ENCODE measurements around the gene UBD.

The UBD gene

GRCh38 chr6:29537714-29538403 lies 21.7 kb downstream of the UBD start:
- H3K9ac ChIP-seq (ENCODE audit: low read length) = no peak overlapping the region
- H3K18ac ChIP-seq (ENCODE audit: low read depth in 1 of 2, low read length in 2 of 2) = no peak overlapping the region
- no peak overlapping the region for H3K27ac ChIP-seq (ENCODE audit: low read length, poor library complexity, severe bottlenecking)
- no peak overlapping the region for H2BK12ac ChIP-seq (ENCODE audit: low read length in 2 of 2)
- no peak overlapping the region for H2AFZ ChIP-seq (ENCODE audit: low read depth, low read length)
- H2BK15ac ChIP-seq (ENCODE audit: low read depth, poor library complexity, severe bottlenecking) = no peak overlapping the region
- no peak for DNase-seq
- H4K8ac ChIP-seq (ENCODE audit: low read length) = no peak overlapping the region
- no peaks in the 10 kb centered on the region for H3K79me1 ChIP-seq (replicated peaks; ENCODE audit: low read length, poor library complexity, severe bottlenecking)
- no peak overlapping the region for H2AK5ac ChIP-seq (ENCODE audit: low read length, severe bottlenecking)
- H3K14ac ChIP-seq (ENCODE audit: low read length in 2 of 2) = no peak overlapping the region
- no peaks in the 10 kb centered on the region for H3K9me3 ChIP-seq (ENCODE audit: control insufficient read depth, low read length)
- H3K4me1 ChIP-seq (ENCODE audit: control insufficient read depth, insufficient read depth, low read depth, low read length) = peaks cover 2% of the 10 kb centered on the region
- no peak overlapping the region for H2BK5ac ChIP-seq (ENCODE audit: low read depth, low read length, poor library complexity, severe bottlenecking)
- H3K4ac ChIP-seq (ENCODE audit: low read depth in 1 of 2, low read length in 2 of 2) = no peak overlapping the region
- H3K27me3 ChIP-seq (ENCODE audit: control insufficient read depth in 1 of 2, insufficient read depth in 1 of 2, low read length in 2 of 2) = peaks cover 14 to 15% of the 10 kb centered on the region in 2 experiments
- H3K36me3 ChIP-seq (ENCODE audit: control insufficient read depth in 1 of 2, insufficient read depth in 2 of 2, low read depth in 1 of 2, low read length in 2 of 2) = no peaks in the 10 kb centered on the region
- H3K23ac ChIP-seq (ENCODE audit: low read length in 2 of 2) = no peak overlapping the region
- H3K4me2 ChIP-seq (ENCODE audit: low read length, poor library complexity, severe bottlenecking) = no peak overlapping the region
- H3K4me3 ChIP-seq (ENCODE audit: insufficient read depth in 1 of 2, low read depth in 1 of 2, low read length in 2 of 2) = no peak overlapping the region
- no peak overlapping the region for H2BK120ac ChIP-seq (ENCODE audit: low read depth, low read length)
- 63% methylated on average over 4 of the region's 4 CpGs for WGBS
- H4K91ac ChIP-seq (ENCODE audit: low read length) = no peak overlapping the region

- H2AFZ ChIP-seq (ENCODE audit: low read depth, low read length) = peak overlapping the region; percentile 19
- H3K4me2 ChIP-seq (ENCODE audit: low read length, poor library complexity, severe bottlenecking) = no peak overlapping the region
- H2BK5ac ChIP-seq (ENCODE audit: low read depth, low read length, poor library complexity, severe bottlenecking) = no peak overlapping the region
- no peak overlapping the region for H3K18ac ChIP-seq (ENCODE audit: low read depth in 1 of 2, low read length in 2 of 2)
- H3K4ac ChIP-seq (ENCODE audit: low read depth in 1 of 2, low read length in 2 of 2) = no peak overlapping the region
- no peaks in the 10 kb centered on the region for H3K9me3 ChIP-seq (ENCODE audit: control insufficient read depth, low read length)
- no peak for DNase-seq
- no peak overlapping the region for H2BK120ac ChIP-seq (ENCODE audit: low read depth, low read length)
- peaks cover 0 to 7% of the 10 kb centered on the region in 2 experiments for H3K27me3 ChIP-seq (ENCODE audit: control insufficient read depth in 1 of 2, insufficient read depth in 1 of 2, low read length in 2 of 2)
- H4K8ac ChIP-seq (ENCODE audit: low read length) = no peak overlapping the region
- H3K36me3 ChIP-seq (ENCODE audit: control insufficient read depth in 1 of 2, insufficient read depth in 2 of 2, low read depth in 1 of 2, low read length in 2 of 2) = no peaks in the 10 kb centered on the region
- no peaks in the 10 kb centered on the region for H3K4me1 ChIP-seq (ENCODE audit: control insufficient read depth, insufficient read depth, low read depth, low read length)
- no peak overlapping the region for H3K27ac ChIP-seq (ENCODE audit: low read length, poor library complexity, severe bottlenecking)
- 41% methylated on average over 2 of the region's 2 CpGs for WGBS
- H2AK5ac ChIP-seq (ENCODE audit: low read length, severe bottlenecking) = no peak overlapping the region
- H2BK12ac ChIP-seq (ENCODE audit: low read length in 2 of 2) = no peak overlapping the region
- no peak overlapping the region for H3K4me3 ChIP-seq (ENCODE audit: insufficient read depth in 1 of 2, low read depth in 1 of 2, low read length in 2 of 2)
- H3K23ac ChIP-seq (ENCODE audit: low read length in 2 of 2) = no peak overlapping the region
- no peaks in the 10 kb centered on the region for H3K79me1 ChIP-seq (replicated peaks; ENCODE audit: low read length, poor library complexity, severe bottlenecking)
- H3K14ac ChIP-seq (ENCODE audit: low read length in 2 of 2) = no peak overlapping the region
- no peak overlapping the region for H2BK15ac ChIP-seq (ENCODE audit: low read depth, poor library complexity, severe bottlenecking)
- H3K9ac ChIP-seq (ENCODE audit: low read length) = no peak overlapping the region
- no peak overlapping the region for H4K91ac ChIP-seq (ENCODE audit: low read length)
Observed at GRCh38 chr6:29532320-29532951, 27.1 kb downstream of the UBD start.

GRCh38 chr6:29531668-29532067 lies 27.9 kb downstream of the UBD start:
- H3K23ac ChIP-seq (ENCODE audit: low read length in 2 of 2) = no peak overlapping the region
- no peak overlapping the region for H3K4ac ChIP-seq (ENCODE audit: low read depth in 1 of 2, low read length in 2 of 2)
- no peak overlapping the region for H3K18ac ChIP-seq (ENCODE audit: low read depth in 1 of 2, low read length in 2 of 2)
- H3K36me3 ChIP-seq (ENCODE audit: control insufficient read depth in 1 of 2, insufficient read depth in 2 of 2, low read depth in 1 of 2, low read length in 2 of 2) = no peaks in the 10 kb centered on the region
- no peak overlapping the region for H3K4me3 ChIP-seq (ENCODE audit: insufficient read depth in 1 of 2, low read depth in 1 of 2, low read length in 2 of 2)
- H3K4me1 ChIP-seq (ENCODE audit: control insufficient read depth, insufficient read depth, low read depth, low read length) = no peaks in the 10 kb centered on the region
- H2BK12ac ChIP-seq (ENCODE audit: low read length in 2 of 2) = no peak overlapping the region
- H2AFZ ChIP-seq (ENCODE audit: low read depth, low read length) = no peak overlapping the region
- no peak overlapping the region for H2BK5ac ChIP-seq (ENCODE audit: low read depth, low read length, poor library complexity, severe bottlenecking)
- H2BK15ac ChIP-seq (ENCODE audit: low read depth, poor library complexity, severe bottlenecking) = no peak overlapping the region
- no peaks in the 10 kb centered on the region for H3K79me1 ChIP-seq (replicated peaks; ENCODE audit: low read length, poor library complexity, severe bottlenecking)
- H3K27ac ChIP-seq (ENCODE audit: low read length, poor library complexity, severe bottlenecking) = no peak overlapping the region
- H3K27me3 ChIP-seq (ENCODE audit: control insufficient read depth in 1 of 2, insufficient read depth in 1 of 2, low read length in 2 of 2) = peaks cover 0 to 7% of the 10 kb centered on the region in 2 experiments
- DNase-seq = no peak
- no peak overlapping the region for H3K4me2 ChIP-seq (ENCODE audit: low read length, poor library complexity, severe bottlenecking)
- no peak overlapping the region for H3K14ac ChIP-seq (ENCODE audit: low read length in 2 of 2)
- H3K9ac ChIP-seq (ENCODE audit: low read length) = no peak overlapping the region
- H2BK120ac ChIP-seq (ENCODE audit: low read depth, low read length) = no peak overlapping the region
- no peaks in the 10 kb centered on the region for H3K9me3 ChIP-seq (ENCODE audit: control insufficient read depth, low read length)
- 52% methylated on average over 3 of the region's 3 CpGs for WGBS
- H4K91ac ChIP-seq (ENCODE audit: low read length) = no peak overlapping the region
- H2AK5ac ChIP-seq (ENCODE audit: low read length, severe bottlenecking) = no peak overlapping the region
- no peak overlapping the region for H4K8ac ChIP-seq (ENCODE audit: low read length)

- H3K4me3 ChIP-seq (ENCODE audit: insufficient read depth in 1 of 2, low read depth in 1 of 2, low read length in 2 of 2) = no peak overlapping the region
- H2AK5ac ChIP-seq (ENCODE audit: low read length, severe bottlenecking) = no peak overlapping the region
- no peaks in the 10 kb centered on the region for H3K79me1 ChIP-seq (replicated peaks; ENCODE audit: low read length, poor library complexity, severe bottlenecking)
- H3K9me3 ChIP-seq (ENCODE audit: control insufficient read depth, low read length) = no peaks in the 10 kb centered on the region
- no peak overlapping the region for H3K4me2 ChIP-seq (ENCODE audit: low read length, poor library complexity, severe bottlenecking)
- no peak overlapping the region for H3K27ac ChIP-seq (ENCODE audit: low read length, poor library complexity, severe bottlenecking)
- H2BK5ac ChIP-seq (ENCODE audit: low read depth, low read length, poor library complexity, severe bottlenecking) = no peak overlapping the region
- no peak overlapping the region for H3K9ac ChIP-seq (ENCODE audit: low read length)
- no peak overlapping the region for H2BK120ac ChIP-seq (ENCODE audit: low read depth, low read length)
- H3K14ac ChIP-seq (ENCODE audit: low read length in 2 of 2) = no peak overlapping the region
- 54% methylated on average over 2 of the region's 2 CpGs for WGBS
- H3K4ac ChIP-seq (ENCODE audit: low read depth in 1 of 2, low read length in 2 of 2) = no peak overlapping the region
- no peak overlapping the region for H4K8ac ChIP-seq (ENCODE audit: low read length)
- no peak overlapping the region for H2BK15ac ChIP-seq (ENCODE audit: low read depth, poor library complexity, severe bottlenecking)
- H3K36me3 ChIP-seq (ENCODE audit: control insufficient read depth in 1 of 2, insufficient read depth in 2 of 2, low read depth in 1 of 2, low read length in 2 of 2) = no peaks in the 10 kb centered on the region
- no peak overlapping the region for H3K18ac ChIP-seq (ENCODE audit: low read depth in 1 of 2, low read length in 2 of 2)
- peaks cover 0 to 7% of the 10 kb centered on the region in 2 experiments for H3K27me3 ChIP-seq (ENCODE audit: control insufficient read depth in 1 of 2, insufficient read depth in 1 of 2, low read length in 2 of 2)
- H3K23ac ChIP-seq (ENCODE audit: low read length in 2 of 2) = no peak overlapping the region
- DNase-seq = no peak
- H2AFZ ChIP-seq (ENCODE audit: low read depth, low read length) = no peak overlapping the region
- no peaks in the 10 kb centered on the region for H3K4me1 ChIP-seq (ENCODE audit: control insufficient read depth, insufficient read depth, low read depth, low read length)
- no peak overlapping the region for H4K91ac ChIP-seq (ENCODE audit: low read length)
- H2BK12ac ChIP-seq (ENCODE audit: low read length in 2 of 2) = no peak overlapping the region
Observed at GRCh38 chr6:29530671-29531310, 28.7 kb downstream of the UBD start.
